ENCODE results near the gene SLC35D1.

The SLC35D1 gene

GRCh38 chr1:67058761-67059160 is 4.8 kb upstream of the SLC35D1 start:
- no peaks in the 10 kb centered on the region for H3K36me3 ChIP-seq (replicated peaks; ENCODE audit: low read depth, low read length)
- no peak overlapping the region for H3K4me3 ChIP-seq (ENCODE audit: low read length)
- H3K27me3 ChIP-seq (ENCODE audit: low read depth, low read length) = no peaks in the 10 kb centered on the region
- H3K9ac ChIP-seq (ENCODE audit: low read length) = no peak overlapping the region
- H3K79me2 ChIP-seq (ENCODE audit: low read length) = no peaks in the 10 kb centered on the region
- H3K4me1 ChIP-seq (ENCODE audit: low read length) = no peaks in the 10 kb centered on the region
- no peak for TF ChIP-seq CTCF (IDR thresholded peaks at IDR 0.05; ENCODE audit: low read depth, low read length)
- no peak for TF ChIP-seq EZH2phosphoT487 (IDR thresholded peaks at IDR 0.05; ENCODE audit: low read depth)
- H3K9me3 ChIP-seq (ENCODE audit: insufficient read depth, low read length) = no peaks in the 10 kb centered on the region
- no peak overlapping the region for H3K27ac ChIP-seq (ENCODE audit: low read length)
- H4K20me1 ChIP-seq (ENCODE audit: insufficient read depth, low read length) = no peaks in the 10 kb centered on the region
- H2AFZ ChIP-seq (ENCODE audit: low read depth, low read length) = no peak overlapping the region
- H3K4me2 ChIP-seq (ENCODE audit: low read length) = no peak overlapping the region

GRCh38 chr1:67058242-67058641 is 4.3 kb upstream of the SLC35D1 start:
- H3K9ac ChIP-seq (ENCODE audit: low read length) = no peak overlapping the region
- H3K4me1 ChIP-seq (ENCODE audit: low read length) = no peaks in the 10 kb centered on the region
- H3K27ac ChIP-seq (ENCODE audit: low read length) = no peak overlapping the region
- no peak overlapping the region for H3K4me2 ChIP-seq (ENCODE audit: low read length)
- H2AFZ ChIP-seq (ENCODE audit: low read depth, low read length) = no peak overlapping the region
- TF ChIP-seq CTCF (IDR thresholded peaks at IDR 0.05; ENCODE audit: low read depth, low read length) (no peak), EZH2phosphoT487 (IDR thresholded peaks at IDR 0.05; ENCODE audit: low read depth) (no peak)
- no peaks in the 10 kb centered on the region for H3K36me3 ChIP-seq (replicated peaks; ENCODE audit: low read depth, low read length)
- H3K4me3 ChIP-seq (ENCODE audit: low read length) = no peak overlapping the region
- no peaks in the 10 kb centered on the region for H3K9me3 ChIP-seq (ENCODE audit: insufficient read depth, low read length)
- no peaks in the 10 kb centered on the region for H3K27me3 ChIP-seq (ENCODE audit: low read depth, low read length)
- H4K20me1 ChIP-seq (ENCODE audit: insufficient read depth, low read length) = no peaks in the 10 kb centered on the region
- peaks cover 1% of the 10 kb centered on the region; the same call in 1 of the 2 replicates for H3K79me2 ChIP-seq (ENCODE audit: low read length)

- H3K4me3 ChIP-seq (ENCODE audit: low read length) = peak overlapping the region; percentile 99
- TF ChIP-seq EZH2phosphoT487 (IDR thresholded peaks at IDR 0.05; ENCODE audit: low read depth) (no peak), CTCF (IDR thresholded peaks at IDR 0.05; ENCODE audit: low read depth, low read length) (no peak)
- H3K4me1 ChIP-seq (ENCODE audit: low read length) = peaks cover 8% of the 10 kb centered on the region
- no peaks in the 10 kb centered on the region for H3K27me3 ChIP-seq (ENCODE audit: low read depth, low read length)
- H4K20me1 ChIP-seq (ENCODE audit: insufficient read depth, low read length) = no peaks in the 10 kb centered on the region
- no peaks in the 10 kb centered on the region for H3K9me3 ChIP-seq (ENCODE audit: insufficient read depth, low read length)
- H2AFZ ChIP-seq (ENCODE audit: low read depth, low read length) = peak overlapping the region; percentile 100
- peak overlapping the region; percentile 85 for H3K27ac ChIP-seq (ENCODE audit: low read length)
- peak overlapping the region; percentile 87 for H3K4me2 ChIP-seq (ENCODE audit: low read length)
- peaks cover 14% of the 10 kb centered on the region for H3K79me2 ChIP-seq (ENCODE audit: low read length)
- peak overlapping the region; percentile 96 for H3K9ac ChIP-seq (ENCODE audit: low read length)
- peaks cover 3% of the 10 kb centered on the region for H3K36me3 ChIP-seq (replicated peaks; ENCODE audit: low read depth, low read length)
Measured at GRCh38 chr1:67053535-67053784, 488 bp downstream of the SLC35D1 start.

GRCh38 chr1:67052741-67053534 is 1.0 kb downstream of the SLC35D1 start:
- H3K9me3 ChIP-seq (ENCODE audit: insufficient read depth, low read length) = no peaks in the 10 kb centered on the region
- peaks cover 3% of the 10 kb centered on the region for H3K36me3 ChIP-seq (replicated peaks; ENCODE audit: low read depth, low read length)
- H3K79me2 ChIP-seq (ENCODE audit: low read length) = peaks cover 14% of the 10 kb centered on the region
- peaks cover 8% of the 10 kb centered on the region for H3K4me1 ChIP-seq (ENCODE audit: low read length)
- H2AFZ ChIP-seq (ENCODE audit: low read depth, low read length) = peak overlapping the region; percentile 100; the same call in 1 of the 2 replicates
- H3K27me3 ChIP-seq (ENCODE audit: low read depth, low read length) = no peaks in the 10 kb centered on the region
- no peak for TF ChIP-seq CTCF (IDR thresholded peaks at IDR 0.05; ENCODE audit: low read depth, low read length)
- no peak for TF ChIP-seq EZH2phosphoT487 (IDR thresholded peaks at IDR 0.05; ENCODE audit: low read depth)
- H3K27ac ChIP-seq (ENCODE audit: low read length) = peak overlapping the region; percentile 85
- H3K4me2 ChIP-seq (ENCODE audit: low read length) = peak overlapping the region; percentile 87
- peak overlapping the region; percentile 99 for H3K4me3 ChIP-seq (ENCODE audit: low read length)
- peak overlapping the region; percentile 96 for H3K9ac ChIP-seq (ENCODE audit: low read length)
- no peaks in the 10 kb centered on the region for H4K20me1 ChIP-seq (ENCODE audit: insufficient read depth, low read length)

All from OCI-LY3 (cell line).